GM18867 (cell line): ENCODE measurements around the gene NXPH3.

Experiments
- ATAC-seq: cut with Tn5 transposase; IDR thresholded peaks from one replicate; pipeline ENCODE4 v1.9.1; 2021; ENCODE audit warnings: mild to moderate bottlenecking, moderate library complexity; ENCODE audit not compliant: unreplicated experiment

The NXPH3 gene

GRCh38 chr17:49618028-49618611 lies 42.4 kb downstream of the NXPH3 start:
- no peak for ATAC-seq

GRCh38 chr17:49621420-49621819 lies 45.7 kb downstream of the NXPH3 start:
- ATAC-seq = no peak

- no peak for ATAC-seq
Measured at GRCh38 chr17:49621946-49622529, 46.4 kb downstream of the NXPH3 start.

- ATAC-seq = no peak
Measured at GRCh38 chr17:49624896-49625295, 49.2 kb downstream of the NXPH3 start.

- ATAC-seq = no peak
Measured at GRCh38 chr17:49629447-49629846, 53.8 kb downstream of the NXPH3 start.

- ATAC-seq = no peak
Measured at GRCh38 chr17:49630113-49630900, 54.6 kb downstream of the NXPH3 start.

- ATAC-seq = no peak
Measured at GRCh38 chr17:49631496-49631895, 55.8 kb downstream of the NXPH3 start.
